Fibroblast of lung (primary cell): ENCODE measurements around the gene BDP1.

Experiments
- CTCF ChIP-seq, 2 donors: IDR thresholded peaks in 1 of 2; conservative IDR thresholded peaks in 1 of 2; 1 replicate in 1 of 2; 2 replicates in 1 of 2; pipeline ENCODE4 v1.5.1; 2011 to 2012; ENCODE audit warnings: low read length in 2 of 2, control low read depth in 1 of 2, inconsistent platforms in 1 of 2, low read depth in 1 of 2, mild to moderate bottlenecking in 1 of 2
- EZH2 ChIP-seq: IDR thresholded peaks from 2 replicates; pipeline ENCODE4 v1.5.1; 2012; ENCODE audit warnings: low read length, control low read depth, mild to moderate bottlenecking; ENCODE audit errors: missing control alignments

GRCh38 chr5:71596169-71596568 is 140.7 kb downstream of the BDP1 start:
- TF ChIP-seq CTCF (conservative IDR thresholded peaks at IDR 0.05 in 1 of 2, IDR thresholded peaks at IDR 0.05 in 1 of 2; ENCODE audit: low read depth in 1 of 2, low read length in 2 of 2) (no peak), EZH2 (no peak)
